HL-60 (cell line): ENCODE data around the gene RNASE8.

Source experiments
- CTCF ChIP-seq: IDR thresholded peaks from one replicate; pipeline ENCODE4 v1.5.1; 2011; ENCODE audit warnings: low read length, control low read depth, inconsistent platforms; ENCODE audit not compliant: insufficient read depth
- POLR2AphosphoS5 ChIP-seq: IDR thresholded peaks from 2 replicates; pipeline ENCODE4 v1.6.1; 2012; ENCODE audit warnings: low read depth

GRCh38 chr14:21090940-21091663, 33.5 kb downstream of the RNASE8 start:
- no peak for TF ChIP-seq CTCF
- TF ChIP-seq POLR2AphosphoS5 = no peak
